GM12873 (cell line): ENCODE measurements around the gene GLRX2.

Source experiments
- CTCF ChIP-seq: IDR thresholded peaks from 2 replicates; pipeline ENCODE4 v1.5.1; 2012; ENCODE audit warnings: low read depth, mild to moderate bottlenecking, moderate library complexity, low read length, control low read depth; ENCODE audit not compliant: insufficient read depth; ENCODE audit errors: missing control alignments

Gene GLRX2

GRCh38 chr1:193087893-193088292, 17.3 kb downstream of the GLRX2 start:
- no peak for TF ChIP-seq CTCF

GRCh38 chr1:193086342-193086741, 18.9 kb downstream of the GLRX2 start:
- TF ChIP-seq CTCF: no peak

GRCh38 chr1:193085263-193085662, 20.0 kb downstream of the GLRX2 start:
- TF ChIP-seq CTCF: no peak

GRCh38 chr1:193083365-193084088, 21.7 kb downstream of the GLRX2 start:
- TF ChIP-seq CTCF: no peak

GRCh38 chr1:193079187-193079586, 26.0 kb downstream of the GLRX2 start:
- TF ChIP-seq CTCF: no peak

GRCh38 chr1:193077991-193078390, 27.2 kb downstream of the GLRX2 start:
- TF ChIP-seq CTCF: no peak

- TF ChIP-seq CTCF: no peak
Measured at GRCh38 chr1:193070942-193071341, 34.3 kb downstream of the GLRX2 start.
